Gastrocnemius medialis (tissue), 4 donors: ENCODE measurements around the gene RALGAPA1.

Source experiments
- POLR2A ChIP-seq, 2 donors: fragments of 450-650 bp; IDR thresholded peaks; one replicate each; pipeline ENCODE4 v1.6.1; 2017; ENCODE audit warnings: antibody characterized with exemption in 2 of 2, mild to moderate bottlenecking in 2 of 2, moderate library complexity in 2 of 2
- TF ChIP-seq, protein P1 (sequence below), 5 experiments: fragments of 450-650 bp in 3 of 5; fragments of 200-600 bp in 2 of 5; sonication (generic) in 2 of 5; IDR thresholded peaks in 4 of 5; conservative IDR thresholded peaks in 1 of 5; 1 replicate in 4 of 5; 2 replicates in 1 of 5; pipeline ENCODE4 v1.5.1; 2016 to 2019; ENCODE audit warnings: antibody characterized with exemption in 5 of 5, mild to moderate bottlenecking in 3 of 5, moderate library complexity in 3 of 5

- TF ChIP-seq, protein P1, sequence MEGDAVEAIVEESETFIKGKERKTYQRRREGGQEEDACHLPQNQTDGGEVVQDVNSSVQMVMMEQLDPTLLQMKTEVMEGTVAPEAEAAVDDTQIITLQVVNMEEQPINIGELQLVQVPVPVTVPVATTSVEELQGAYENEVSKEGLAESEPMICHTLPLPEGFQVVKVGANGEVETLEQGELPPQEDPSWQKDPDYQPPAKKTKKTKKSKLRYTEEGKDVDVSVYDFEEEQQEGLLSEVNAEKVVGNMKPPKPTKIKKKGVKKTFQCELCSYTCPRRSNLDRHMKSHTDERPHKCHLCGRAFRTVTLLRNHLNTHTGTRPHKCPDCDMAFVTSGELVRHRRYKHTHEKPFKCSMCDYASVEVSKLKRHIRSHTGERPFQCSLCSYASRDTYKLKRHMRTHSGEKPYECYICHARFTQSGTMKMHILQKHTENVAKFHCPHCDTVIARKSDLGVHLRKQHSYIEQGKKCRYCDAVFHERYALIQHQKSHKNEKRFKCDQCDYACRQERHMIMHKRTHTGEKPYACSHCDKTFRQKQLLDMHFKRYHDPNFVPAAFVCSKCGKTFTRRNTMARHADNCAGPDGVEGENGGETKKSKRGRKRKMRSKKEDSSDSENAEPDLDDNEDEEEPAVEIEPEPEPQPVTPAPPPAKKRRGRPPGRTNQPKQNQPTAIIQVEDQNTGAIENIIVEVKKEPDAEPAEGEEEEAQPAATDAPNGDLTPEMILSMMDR (IDR thresholded peaks at IDR 0.05 in 4 of 5, conservative IDR thresholded peaks at IDR 0.05 in 1 of 5) = no peak
- no peak for TF ChIP-seq POLR2A (IDR thresholded peaks at IDR 0.05)
Measured at GRCh38 chr14:35758523-35759129, 50.5 kb downstream of the RALGAPA1 start.
